C4-2B (cell line): ENCODE results near the gene ZP3.
"Not testable (repeated sequence)": the region's sequence is repeated elsewhere in the genome, so short reads cannot be mapped to it uniquely, and the experiment has no call there.

Experiments used
- H3K27ac ChIP-seq: fragments of 450-650 bp; 2 replicates; pipeline ENCODE4 v1.5.1; 2017

The ZP3 gene

GRCh38 chr7:76458504-76458903, 33.8 kb downstream of the ZP3 start:
- not testable (repeated sequence) for H3K27ac ChIP-seq

- H3K27ac ChIP-seq = not testable (repeated sequence)
These were observed 36.0 kb downstream of the ZP3 start for GRCh38 chr7:76460767-76461166.

GRCh38 chr7:76461464-76462101, 36.8 kb downstream of the ZP3 start, which contains the start of gene DTX2:
TSS of gene DTX2 (plus strand) at chr7:76461709. CDS start at chr7:76480510, 18,801 bp downstream.
- H3K27ac ChIP-seq = not testable (repeated sequence)

GRCh38 chr7:76462271-76462882, 37.6 kb downstream of the ZP3 start:
- not testable (repeated sequence) for H3K27ac ChIP-seq

DNA sequence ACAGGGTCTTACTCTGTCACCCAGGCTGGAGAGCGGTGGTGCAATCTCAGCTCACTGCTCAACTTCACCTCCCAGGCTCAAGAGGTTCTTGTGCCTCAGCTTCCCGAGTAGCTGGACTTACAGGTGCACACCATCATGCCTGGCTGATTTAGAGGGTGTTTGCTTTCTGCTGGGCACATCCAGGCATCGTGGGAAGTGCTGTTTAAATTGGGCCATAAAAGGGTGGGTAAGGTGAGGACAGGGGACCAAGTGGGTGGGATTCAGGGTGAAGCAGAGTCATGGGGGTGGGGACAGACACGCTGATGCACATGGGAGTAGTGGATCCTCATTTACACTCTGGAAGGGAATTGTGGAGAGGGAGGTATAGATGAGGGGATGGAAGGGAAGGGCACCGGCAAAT, 40.2 kb downstream of the ZP3 start:
- H3K27ac ChIP-seq = not testable (repeated sequence)

DNA sequence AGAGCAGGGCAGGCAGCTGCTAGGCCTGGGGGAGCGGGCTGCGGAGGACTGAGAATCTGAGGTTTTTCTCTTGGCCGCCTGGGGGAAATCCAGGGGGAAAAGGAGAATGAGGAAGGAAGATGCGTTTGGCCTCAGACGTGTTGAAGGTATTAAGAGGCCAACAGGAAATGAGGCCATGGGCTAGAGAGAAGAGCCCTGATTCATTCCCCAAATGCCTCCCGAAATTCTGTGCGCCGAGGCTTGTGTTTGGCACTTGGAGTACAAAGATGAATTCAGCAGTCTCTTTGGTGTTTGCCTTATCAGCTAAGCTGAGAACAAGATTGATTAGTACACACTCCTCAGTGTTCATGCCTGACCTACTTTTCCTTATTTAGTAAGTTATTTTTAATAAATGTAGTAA, 41.2 kb downstream of the ZP3 start:
- H3K27ac ChIP-seq = not testable (repeated sequence)

DNA sequence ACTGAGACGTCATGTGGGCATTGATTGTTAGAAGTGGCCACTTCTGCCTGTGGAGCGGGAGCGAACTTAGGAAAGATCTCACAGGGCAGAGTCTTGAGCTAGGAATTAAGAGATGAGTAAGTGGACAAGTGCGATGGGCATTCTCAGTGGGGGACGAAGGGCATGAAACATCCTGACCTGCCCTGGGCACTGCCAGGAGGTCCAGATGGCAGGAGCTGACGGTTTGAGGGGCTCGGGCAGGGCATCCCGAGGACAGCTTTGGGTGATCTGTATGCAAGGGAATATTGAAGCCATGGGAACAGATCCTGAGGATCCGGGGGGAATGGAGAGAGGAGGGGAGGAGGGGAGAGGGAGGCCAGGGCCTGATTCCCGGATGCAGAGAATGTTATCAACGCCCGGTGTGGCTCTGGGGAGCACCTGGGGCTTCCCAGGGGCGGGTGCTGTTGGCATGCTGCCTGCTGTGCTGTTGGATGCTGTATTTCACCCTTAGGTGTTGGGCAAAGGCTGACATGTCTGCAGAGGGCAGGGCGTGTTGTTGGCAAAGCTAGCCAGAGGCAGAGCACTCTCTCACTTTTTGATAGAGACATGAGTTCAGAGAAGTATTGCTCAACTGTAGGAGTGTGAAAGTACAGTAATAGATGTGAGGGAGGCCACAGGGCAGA, 43.1 kb downstream of the ZP3 start:
- not testable (repeated sequence) for H3K27ac ChIP-seq

- H3K27ac ChIP-seq = not testable (repeated sequence)
These were observed 46.9 kb downstream of the ZP3 start for GRCh38 chr7:76471556-76472221.

GRCh38 chr7:76473097-76473496, 48.3 kb downstream of the ZP3 start:
- H3K27ac ChIP-seq = not testable (repeated sequence)

- not testable (repeated sequence) for H3K27ac ChIP-seq
These were observed 51.5 kb downstream of the ZP3 start for GRCh38 chr7:76476280-76476679.

DNA sequence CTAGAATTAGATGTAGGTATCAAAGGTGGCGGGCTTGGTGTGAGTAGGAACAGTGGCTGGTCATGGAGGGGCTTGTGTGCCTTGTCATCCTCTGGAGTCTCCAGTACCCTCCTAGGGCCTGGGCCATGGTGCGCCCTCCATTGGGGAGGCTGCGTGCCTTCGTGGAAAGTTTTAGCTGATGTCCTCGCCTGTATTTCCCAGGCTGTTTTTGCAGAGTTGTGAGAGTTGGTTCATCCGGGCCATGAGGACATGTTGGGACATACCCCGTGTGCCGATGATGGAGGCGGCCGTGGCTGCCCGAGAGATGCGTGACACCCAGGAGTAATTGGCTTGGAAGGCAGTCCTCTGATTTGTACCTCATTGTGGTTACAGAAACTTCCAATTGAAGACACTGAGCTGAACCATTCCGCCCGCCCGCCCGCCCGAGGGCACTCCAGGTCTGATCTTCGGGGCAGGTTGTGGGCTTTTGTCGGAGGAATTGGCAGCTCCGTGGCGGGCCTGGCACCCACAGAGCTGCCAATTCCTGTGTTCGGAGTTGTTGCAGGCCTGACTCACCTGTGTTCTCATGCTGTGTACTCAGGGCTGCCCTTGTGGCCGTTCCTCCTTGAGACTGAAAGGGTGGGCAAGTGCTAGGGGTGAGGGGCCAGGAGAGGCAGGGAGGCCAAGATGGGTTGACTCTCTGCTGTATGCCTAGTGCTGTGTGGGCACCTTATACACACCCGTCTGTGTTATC, 52.2 kb downstream of the ZP3 start:
- H3K27ac ChIP-seq = not testable (repeated sequence)

GRCh38 chr7:76479628-76480027, 54.9 kb downstream of the ZP3 start:
- H3K27ac ChIP-seq = not testable (repeated sequence)

DNA sequence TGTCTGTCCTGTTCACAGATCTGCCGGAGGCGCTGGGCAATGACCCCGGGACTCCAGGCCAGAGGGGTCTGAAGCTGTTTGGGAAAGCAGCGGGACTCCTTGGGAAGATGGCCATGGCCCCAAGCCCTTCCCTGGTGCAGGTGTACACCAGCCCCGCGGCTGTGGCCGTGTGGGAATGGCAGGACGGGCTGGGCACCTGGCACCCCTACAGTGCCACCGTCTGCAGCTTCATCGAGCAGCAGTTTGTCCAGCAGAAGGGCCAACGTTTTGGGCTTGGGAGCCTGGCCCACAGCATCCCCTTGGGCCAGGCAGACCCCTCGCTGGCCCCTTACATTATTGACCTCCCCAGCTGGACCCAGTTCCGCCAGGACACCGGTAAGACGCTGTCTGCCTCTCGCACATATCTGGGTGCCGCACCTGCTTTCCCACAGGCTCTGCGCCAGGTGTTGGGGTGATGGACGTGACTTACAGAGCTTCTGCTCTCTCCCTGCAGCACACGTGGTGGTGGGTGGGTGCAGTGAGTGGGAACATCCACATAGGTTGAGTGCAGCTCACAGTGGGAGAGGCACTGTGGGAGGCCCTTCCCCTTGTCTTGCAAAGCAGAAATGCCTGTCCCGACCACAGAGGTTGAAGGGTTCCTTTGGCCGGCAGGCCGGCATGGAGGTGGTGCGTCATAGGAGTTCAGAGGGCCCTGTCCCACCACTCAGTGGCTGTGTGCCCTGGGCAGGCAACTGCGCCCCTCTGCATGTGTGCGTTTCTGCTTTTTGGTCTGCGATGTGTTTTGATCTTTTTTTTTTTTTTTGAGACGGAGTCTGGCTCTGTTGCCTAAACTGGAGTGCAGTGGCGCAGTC, 55.9 kb downstream of the ZP3 start:
- H3K27ac ChIP-seq = not testable (repeated sequence)

DNA sequence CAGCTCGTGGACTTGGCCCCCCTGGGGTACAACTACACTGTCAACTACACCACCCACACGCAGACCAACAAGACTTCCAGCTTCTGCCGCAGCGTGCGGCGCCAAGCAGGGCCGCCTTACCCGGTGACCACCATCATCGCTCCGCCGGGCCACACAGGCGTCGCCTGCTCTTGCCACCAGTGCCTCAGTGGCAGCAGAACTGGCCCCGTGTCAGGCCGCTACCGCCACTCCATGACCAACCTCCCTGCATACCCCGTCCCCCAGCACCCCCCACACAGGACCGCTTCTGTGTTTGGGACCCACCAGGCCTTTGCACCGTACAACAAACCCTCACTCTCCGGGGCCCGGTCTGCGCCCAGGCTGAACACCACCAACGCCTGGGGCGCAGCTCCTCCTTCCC, 57.9 kb downstream of the ZP3 start:
- peak overlapping the region; percentile 20; the same call in 1 of the 2 replicates for H3K27ac ChIP-seq

DNA sequence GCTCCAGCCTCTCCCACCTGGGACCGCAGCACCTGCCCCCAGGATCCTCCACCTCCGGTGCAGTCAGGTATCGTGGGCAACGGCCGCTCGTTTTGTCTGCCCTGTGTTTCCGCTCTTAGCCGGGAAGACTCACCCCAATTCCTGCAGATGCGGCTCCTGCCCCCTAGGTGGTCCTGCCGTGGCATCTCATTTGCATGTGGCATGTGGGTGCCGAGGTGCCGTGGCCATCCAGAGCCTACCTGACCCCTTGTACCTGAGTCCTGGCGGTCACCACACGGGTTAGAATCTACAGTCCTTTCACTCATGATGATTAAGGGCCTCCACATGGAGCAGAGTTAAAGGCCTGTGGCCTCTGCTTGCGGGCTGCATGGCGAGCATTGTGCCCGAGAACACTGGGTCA, 58.3 kb downstream of the ZP3 start:
- peak overlapping the region; percentile 20; the same call in 1 of the 2 replicates for H3K27ac ChIP-seq

GRCh38 chr7:76484456-76484855, 59.7 kb downstream of the ZP3 start:
- H3K27ac ChIP-seq = not testable (repeated sequence)

DNA sequence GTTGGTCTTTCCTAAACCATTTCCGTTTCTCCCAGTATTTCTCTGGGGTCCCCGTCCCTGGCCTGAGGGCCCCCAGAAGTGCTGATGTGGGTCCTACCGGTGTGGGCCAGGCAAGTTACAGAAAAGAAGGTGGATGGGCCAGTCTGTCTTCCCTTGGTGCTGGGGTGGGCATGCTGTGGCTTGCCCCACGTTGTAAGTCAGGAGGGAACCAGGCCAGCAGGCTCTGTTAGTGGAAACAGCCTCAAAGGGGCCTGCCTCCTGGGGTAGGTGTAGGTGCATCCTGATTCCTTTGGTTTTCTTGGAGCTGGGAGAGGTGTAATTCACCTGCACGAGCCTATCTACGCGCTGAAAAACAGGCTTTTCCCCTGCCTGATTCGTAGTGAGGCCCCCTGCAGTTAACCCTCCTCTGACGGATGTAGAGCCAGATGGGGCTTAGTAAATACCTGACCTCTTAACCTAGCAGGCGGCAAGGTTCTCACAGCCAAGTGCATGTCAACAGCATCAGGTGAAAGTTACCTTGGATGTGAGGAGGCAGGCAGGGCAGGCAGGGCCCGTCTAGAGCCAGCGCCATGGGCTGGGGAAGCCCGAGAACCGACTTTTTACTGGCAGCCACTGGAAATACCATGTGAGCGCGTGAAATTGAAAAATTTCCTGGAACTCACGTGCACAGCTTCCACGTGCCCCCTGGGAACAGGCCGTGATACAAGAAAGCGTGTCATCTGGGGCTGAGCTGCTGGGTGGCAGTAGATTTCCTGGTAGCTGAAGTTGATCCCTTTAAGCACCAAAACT, 61.3 kb downstream of the ZP3 start:
- H3K27ac ChIP-seq = not testable (repeated sequence)

GRCh38 chr7:76486618-76487017, 61.9 kb downstream of the ZP3 start:
- H3K27ac ChIP-seq = not testable (repeated sequence)

- not testable (repeated sequence) for H3K27ac ChIP-seq
These were observed 63.2 kb downstream of the ZP3 start for GRCh38 chr7:76487969-76488368.
